ENCODE data around the gene TRIM41.

TRIM41 gene

DNA sequence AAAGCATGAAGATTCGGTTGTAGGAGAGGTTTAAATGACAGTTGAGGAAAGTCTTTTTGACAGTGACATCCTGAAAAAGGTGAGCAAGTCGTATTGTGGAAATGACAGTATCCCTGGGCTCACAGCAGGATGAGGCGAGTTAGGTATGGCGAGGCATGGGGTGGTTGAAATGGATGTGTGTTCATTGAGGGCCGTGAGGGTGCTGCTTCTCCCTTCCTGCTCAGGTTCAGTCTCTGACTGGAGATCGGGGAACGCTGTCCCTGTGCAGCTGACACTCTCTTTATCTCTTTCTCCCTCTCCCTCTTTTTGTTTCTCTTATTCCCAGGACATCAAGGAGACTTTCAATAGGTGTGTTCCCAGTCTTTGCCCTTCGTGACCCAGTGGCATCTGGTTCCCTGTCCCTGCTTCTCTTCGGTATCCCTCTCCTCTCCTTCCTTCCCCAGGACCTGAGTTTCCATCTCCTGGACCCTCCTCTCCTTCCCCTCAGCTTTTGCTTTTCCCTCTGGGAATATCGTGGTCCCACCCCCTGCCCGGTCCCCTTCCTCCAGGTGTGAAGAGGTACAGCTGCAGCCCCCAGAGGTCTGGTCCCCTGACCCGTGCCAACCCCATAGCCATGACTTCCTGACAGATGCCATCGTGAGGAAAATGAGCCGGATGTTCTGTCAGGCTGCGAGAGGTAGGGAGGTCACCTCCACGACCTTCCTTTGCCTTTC lies 10.2 kb downstream of the TRIM41 start:
- no peak for DNase-seq (ENCODE audit: low spot score)

DNA sequence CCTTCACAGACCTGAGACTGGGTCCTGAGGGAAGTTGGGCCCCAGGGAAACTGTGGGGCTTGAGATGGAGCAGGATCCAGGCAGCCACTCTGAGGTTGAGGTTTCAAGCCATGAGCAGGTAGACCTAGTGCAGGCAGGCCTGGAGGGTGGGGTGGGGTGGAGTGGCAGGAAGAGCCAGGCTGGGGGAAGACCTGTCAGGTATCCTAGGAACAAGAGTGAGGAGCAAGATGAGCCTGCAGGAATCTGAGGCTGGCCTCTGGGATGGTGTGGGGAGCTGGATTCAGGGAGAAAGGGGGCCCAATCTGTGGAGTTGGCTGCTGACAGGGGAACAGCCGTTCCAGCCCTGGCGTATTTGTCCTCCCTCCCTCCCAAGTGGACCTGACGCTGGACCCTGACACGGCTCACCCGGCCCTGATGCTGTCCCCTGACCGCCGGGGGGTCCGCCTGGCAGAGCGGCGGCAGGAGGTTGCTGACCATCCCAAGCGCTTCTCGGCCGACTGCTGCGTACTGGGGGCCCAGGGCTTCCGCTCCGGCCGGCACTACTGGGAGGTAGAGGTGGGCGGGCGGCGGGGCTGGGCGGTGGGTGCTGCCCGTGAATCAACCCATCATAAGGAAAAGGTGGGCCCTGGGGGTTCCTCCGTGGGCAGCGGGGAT lies 10.8 kb downstream of the TRIM41 start:
- DNase-seq (ENCODE audit: low spot score) = no peak

DNA sequence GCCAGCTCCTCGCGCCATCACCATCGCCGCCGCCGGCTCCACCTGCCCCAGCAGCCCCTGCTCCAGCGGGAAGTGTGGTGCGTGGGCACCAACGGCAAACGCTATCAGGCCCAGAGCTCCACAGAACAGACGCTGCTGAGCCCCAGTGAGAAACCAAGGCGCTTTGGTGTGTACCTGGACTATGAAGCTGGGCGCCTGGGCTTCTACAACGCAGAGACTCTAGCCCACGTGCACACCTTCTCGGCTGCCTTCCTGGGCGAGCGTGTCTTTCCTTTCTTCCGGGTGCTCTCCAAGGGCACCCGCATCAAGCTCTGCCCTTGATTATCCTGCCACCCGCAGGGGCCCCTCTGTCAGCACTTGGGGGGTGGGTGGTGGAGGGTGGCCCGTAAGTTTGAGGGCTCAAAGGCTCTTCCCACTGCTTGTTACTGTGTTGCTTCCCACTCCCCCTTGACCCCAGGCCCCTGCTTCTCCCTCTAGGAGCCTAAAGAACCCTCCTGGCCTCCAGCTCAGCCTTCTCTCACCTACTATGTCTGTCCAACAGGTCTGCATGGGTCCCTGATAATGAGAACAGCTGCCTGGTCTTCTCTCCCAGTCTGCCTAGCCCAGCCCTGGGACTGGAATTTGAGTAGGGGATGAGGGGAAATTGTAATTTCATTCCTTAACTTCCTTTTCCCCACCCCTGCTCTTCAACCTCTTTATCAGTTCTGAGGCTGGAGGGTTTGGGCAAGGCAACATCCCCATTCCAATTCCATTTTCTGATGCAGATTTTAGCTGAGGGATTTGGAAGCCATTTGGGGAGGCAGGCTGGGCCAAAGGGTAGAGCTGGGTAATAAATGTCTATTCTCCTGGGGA lies 11.6 kb downstream of the TRIM41 start:
- no peak for DNase-seq (ENCODE audit: low spot score)

DNA sequence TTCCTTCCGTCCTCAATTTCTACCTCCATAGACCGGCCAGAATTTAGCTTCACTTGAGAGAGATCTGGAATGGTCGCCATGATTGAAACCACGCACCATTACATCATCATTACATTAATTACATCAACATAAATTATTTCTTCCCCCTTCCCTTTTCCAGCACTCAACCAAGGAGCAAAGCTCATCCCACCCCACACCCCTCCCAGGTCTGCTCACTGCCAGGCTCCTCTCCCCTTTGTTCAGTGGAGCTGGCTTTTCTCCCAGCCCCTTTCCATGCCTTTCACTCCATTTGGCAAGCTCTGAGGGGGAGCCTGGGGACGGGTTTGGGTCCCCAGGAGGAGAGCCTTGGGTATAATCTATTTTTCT lies 12.2 kb downstream of the TRIM41 start:
- no peak for DNase-seq (ENCODE audit: low spot score)

DNA sequence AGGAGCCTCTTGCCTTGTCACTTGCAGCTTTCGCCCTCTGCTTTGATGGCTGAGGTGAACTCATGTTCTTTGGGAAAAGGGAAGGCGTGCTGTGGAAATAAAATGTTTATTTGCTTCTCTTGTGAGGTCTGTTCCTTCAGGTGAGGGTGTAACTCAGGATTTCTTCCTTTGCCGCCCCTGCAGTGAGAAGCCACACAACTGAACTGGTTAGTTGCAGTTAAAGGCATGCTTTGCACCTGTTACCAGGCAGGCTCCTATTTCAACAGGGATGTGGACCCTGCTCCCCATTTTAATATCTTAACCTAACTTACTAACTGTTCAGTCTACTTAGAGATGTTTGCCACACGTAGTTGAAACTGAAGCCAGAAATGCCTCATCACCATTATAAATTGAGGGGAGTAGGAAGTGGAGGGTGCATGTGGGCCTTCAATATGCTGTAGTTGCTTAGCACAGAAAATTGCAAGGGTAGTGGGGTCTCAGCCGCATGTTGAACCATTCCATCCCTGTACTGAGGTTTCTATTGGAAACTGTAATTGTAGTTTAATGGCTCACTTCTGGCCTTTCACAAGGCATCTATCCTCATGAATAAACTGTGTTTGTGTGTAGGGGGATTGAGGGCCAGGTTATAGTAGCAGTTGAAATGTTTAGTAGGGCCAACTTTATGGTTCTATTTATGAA lies 12.7 kb downstream of the TRIM41 start:
- DNase-seq (ENCODE audit: low spot score) = no peak

DNA sequence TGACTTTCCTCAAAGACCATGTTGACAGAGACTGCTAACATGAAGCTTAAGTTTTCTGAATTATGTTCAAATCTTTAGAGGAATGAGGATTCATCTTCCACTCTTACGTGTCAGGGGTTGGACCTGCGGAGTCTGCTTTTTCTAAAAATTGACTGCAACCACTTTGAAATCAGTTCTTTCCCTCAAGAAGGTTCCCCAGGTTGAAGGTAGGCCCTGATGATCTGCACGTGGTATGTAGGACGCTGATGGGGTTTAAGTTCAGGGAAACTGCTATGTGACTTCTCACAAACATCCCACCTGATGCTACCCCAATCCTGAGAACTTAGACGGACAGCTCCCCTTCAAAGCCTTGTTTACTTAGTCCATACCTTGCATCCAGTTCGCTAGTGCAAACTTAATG lies 13.4 kb downstream of the TRIM41 start:
- DNase-seq (ENCODE audit: low spot score) = no peak

DNA sequence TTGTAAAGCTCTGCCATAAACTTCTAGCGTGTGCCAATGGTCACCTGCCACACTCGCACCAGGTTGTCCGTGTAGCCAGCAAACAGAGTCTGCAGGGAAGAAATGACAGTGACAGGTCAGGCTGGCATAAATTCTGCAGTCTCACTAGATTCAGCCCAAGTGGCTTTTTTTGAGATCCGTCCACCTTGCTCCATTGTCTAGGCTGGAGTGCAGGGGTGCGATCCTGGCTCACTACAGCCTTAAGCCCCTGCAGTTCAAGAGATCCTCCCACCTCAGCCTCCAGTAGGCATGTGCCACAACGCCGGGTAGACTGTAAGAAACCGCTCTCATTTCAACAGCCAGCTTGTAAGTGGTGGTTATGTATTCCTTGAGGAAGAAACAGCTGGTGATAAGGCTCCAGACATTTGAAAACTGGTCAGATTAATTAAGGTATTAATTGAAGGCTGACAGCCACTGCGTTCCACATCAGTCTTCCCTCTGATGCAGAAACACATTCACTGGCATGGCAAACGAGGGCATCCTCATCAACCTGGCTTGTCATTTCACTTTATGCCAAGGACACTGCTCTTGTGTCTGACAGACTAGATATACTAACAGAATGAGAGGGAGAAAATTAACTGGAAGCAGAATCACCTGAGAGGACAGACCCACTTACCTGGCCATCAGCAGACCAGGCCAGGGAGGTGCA lies 14.0 kb downstream of the TRIM41 start:
- DNase-seq (ENCODE audit: low spot score) = no peak

DNA sequence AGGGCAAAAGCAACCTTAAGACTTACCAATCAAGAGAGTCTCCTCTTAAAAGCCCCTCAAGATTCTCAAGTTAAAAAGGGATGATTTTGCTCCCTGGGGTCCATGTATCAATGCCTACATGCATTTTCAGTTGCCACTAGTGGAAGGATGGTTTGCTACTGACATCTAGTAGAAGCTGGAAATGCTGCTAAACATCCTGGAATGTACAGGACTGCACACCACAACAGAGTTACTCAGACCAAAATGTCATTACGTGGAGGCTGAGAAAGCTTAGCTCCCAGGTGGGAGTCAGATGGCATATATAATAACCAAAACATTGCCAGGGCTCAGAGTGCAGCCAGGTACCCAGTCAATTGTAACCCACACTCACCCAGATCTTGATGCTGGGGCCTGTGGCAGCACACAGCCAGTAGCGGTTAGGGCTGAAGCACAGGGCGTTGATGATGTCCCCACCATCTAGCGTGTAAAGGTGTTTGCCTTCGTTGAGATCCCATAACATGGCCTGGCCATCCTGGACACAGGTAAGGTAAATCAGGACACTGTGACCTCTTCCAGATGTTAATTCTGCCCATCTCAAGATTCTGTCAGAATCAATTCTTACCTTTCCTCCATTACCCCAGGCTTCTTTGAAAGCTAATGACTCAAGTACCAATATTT lies 14.8 kb downstream of the TRIM41 start:
- DNase-seq (ENCODE audit: low spot score) = no peak

DNA sequence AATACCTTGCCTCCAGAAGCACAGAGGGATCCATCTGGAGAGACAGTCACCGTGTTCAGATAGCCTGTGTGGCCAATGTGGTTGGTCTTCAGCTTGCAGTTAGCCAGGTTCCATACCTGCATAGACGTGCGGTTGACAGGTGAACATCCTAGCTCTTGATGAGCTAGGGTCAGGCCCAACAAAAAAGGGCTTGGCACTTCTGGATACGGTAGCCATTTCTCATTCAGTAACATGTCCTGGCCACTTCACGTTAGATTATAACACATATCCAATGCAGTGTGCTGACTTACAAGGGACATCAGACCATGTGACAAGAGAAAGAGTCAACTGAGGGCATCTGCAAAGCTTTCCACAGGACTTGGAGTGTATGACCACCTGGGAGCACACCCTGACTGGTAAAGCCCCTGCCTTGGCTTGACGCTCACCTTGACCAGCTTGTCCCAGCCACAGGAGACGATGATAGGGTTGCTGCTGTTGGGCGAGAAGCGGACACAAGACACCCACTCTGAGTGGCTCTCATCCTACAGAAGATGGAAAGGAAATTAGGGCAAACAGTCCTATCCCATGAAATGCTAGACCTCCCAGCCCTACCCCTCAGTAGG lies 16.1 kb downstream of the TRIM41 start:
- no peak for DNase-seq (ENCODE audit: low spot score)

DNA sequence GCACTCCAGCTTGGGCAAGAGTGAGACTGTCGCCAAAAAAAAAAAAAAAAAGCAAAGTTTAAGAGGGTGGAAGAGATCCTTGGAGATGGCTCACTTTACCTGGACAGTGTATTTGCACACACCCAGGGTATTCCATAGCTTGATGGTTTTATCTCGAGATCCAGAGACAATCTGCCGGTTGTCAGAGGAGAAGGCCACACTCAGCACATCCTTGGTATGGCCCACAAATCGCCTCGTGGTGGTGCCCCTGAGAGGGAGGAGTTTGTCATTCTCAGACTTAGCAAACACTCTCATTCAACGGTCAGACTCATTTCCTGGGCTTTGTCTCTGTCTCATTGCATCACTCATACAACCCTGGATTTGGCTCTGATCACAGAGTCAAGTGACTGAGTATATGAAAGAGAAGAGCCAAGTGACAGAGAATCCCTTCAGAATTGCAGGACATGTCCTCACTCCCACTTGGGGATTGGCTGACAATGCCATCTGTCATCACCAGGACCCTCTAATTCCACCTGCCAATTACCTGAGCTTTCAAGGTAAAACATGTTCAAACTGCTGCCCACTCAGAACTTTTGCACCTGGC lies 18.4 kb downstream of the TRIM41 start:
- DNase-seq (ENCODE audit: low spot score) = peak; percentile 39

DNA sequence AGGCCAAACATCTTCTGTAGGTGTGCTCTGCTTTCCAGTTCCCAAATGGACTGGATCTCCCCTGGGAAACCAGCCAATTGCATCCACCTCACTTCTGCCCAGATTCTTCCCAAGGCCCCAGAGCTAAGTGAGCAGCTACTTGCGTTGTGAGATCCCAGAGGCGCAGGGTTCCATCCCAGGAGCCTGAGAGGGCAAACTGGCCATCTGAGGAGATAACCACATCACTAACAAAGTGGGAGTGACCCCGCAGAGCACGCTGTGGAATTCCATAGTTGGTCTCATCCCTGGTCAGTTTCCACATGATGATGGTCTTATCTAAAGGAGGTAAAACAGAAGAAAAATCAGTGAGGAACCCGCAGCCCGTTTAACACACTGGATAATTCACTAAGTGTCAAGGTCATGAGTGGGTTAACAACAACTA lies 19.0 kb downstream of the TRIM41 start:
- no peak for DNase-seq (ENCODE audit: low spot score)

DNA sequence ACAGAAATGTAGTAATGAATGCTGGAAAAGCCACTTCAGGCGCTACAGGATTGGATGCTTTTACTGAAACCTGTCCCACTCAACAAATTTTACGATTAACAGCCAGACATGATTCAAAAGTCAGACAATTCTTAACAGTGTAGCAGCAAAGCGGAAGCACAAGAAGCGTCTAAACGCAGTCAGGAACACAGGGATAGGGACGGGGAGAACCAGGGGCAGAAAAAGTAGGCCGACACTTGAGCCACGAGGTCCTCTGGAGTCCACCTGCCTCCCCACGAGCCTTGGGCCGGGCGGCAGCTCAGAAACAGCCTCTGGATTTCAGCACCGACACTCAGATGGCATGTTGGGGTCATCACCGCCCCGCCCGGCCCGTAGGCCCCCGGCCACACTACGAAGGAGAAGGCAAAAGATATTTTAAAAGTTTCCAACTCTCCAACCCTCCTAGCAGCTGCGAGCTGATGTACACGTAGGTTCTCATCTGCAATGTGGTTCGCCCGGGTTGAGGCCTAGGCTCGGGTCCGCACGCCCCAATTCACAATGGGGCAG lies 20.0 kb downstream of the TRIM41 start:
- DNase-seq (ENCODE audit: low spot score) = peak; percentile 27

DNA sequence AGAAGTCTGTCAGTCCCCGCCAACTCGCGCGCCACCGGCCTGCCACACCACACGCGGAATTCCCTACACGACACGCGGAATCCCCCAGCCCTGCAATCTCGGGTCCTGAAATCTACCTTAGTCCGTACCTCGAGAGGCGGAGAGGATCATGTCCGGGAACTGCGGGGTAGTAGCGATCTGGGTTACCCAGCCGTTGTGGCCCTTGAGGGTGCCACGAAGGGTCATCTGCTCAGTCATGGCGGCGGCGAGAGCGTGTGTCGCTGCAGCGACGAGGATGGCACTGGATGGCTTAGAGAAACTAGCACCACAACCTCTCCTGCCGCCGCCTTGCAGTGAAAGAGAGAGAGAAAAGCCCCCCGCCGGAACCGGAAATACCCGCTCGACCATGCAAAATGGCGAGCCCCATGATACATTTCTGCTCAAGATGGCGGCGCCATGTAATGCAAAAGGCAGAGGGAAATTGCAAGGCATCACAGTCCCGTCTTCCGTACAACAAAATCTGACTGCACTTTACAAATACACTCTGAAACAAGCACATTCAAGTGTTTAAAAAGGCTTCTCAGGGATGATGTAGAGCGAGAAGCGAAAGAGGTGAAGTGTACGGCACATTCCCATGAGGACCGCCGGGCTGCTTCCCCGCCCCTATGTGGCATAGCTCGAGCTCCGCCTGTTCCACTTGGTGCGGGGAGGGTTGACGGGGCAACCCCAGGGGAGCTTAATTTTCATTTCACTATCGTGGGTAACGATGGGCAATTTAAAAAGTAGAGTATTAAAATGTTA lies 20.7 kb downstream of the TRIM41 start, which contains the start of gene RACK1:
RACK1 (minus strand) TSS at position 343 of the 780 bp plus-strand sequence; CDS start at position 237, 106 bp downstream.
- peak; percentile 85 for DNase-seq (ENCODE audit: low spot score)

DNA sequence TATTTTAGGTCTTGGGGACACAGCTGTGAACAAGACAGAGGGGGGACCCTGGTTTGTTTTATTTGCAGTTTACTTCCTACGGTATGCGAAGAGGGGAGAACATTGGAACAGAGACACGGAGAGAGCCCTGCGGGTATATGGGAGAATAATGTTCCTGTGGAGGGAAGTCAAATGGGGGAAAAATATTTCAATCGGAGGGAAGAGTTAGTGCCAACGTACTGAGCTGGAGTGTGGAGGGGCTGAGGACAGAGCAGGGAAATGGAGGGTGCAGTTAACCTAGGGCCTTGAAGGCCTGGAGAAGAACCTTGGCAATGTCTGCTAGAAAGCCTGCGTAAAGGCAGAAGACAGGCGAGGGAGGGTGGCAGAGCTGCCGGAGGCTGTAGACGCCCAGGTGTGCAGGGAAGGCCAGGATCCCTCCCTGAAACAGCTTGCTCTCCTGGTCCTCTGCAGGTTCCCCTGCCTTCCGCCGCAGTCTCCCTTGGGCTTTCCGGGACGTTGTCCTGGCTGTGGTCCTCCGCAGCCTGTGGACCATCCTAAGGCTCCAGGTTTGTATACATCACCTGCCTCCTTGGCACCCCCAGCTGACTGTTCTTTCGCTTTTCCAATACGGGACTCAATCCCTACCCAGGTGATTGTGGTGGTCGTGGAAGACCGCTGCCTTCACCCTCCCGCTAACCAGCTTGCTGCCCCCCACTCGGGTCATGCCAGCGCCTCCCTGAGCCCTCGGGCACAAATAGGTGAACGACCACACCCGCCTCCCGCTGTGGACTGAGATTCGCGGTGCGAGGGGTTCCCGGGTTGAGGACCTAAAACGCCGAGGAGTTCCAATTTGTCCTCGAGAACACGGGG lies 22.6 kb downstream of the TRIM41 start:
- DNase-seq (ENCODE audit: low spot score) = no peak

DNA sequence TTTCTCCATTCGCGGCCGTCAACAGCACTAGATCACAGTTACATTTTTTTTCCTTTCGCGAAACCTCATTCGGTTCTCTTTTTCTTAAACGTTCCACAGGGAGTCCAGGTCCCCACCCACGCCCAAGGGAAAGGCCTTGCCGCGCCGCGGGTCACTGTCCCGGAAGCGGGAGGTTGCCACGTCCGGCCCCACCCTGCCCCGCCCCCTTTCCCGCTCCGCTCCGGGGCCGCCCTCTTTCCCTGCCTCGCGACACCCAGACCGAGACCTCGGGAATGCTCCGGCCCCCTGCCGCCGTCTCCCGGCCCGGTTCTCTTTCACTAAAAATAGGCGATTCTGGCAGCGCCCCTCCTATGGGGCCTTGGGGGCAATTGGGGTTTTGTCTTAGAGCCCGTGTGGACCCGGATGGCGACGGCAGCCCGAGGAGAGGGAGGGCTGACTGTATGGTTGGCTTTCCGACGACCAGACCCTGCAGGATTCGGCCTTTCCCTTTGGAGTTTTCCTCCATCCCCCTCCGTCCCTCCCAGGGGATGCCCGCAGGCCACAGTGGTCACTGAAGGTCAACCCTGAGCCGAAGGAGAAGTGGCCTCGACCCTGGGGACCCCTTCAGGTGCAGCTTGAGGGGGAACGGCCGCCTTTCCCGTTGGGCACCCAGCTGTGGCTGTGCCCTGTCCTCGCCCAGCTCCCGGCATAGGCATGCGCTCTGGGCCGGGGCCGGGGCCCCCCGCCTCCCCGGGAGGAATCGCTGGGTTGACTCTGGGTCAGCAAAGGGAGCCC lies 23.4 kb downstream of the TRIM41 start:
- peak; percentile 76 for DNase-seq (ENCODE audit: low spot score)

DNA sequence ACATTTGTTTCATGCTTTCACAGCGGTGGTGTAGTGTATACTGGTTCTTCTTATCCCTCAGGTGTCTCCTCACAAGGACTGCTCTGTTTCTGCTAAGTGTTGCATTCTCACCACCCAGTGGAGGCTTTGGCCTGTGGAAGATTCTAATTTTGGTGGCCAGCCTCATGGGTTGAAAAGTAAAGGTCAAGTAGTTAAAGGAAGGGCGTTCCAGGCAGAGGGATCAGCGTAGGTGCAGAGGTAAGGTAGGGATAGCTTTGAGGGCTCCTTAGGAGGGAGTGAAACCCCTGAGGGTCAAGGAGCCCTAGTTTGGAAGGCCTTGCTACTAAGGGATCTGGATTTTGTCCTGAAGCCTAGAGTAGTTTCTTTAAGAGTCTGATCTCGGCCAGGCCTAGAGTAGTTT lies 25.2 kb downstream of the TRIM41 start:
- DNase-seq (ENCODE audit: low spot score) = no peak

DNA sequence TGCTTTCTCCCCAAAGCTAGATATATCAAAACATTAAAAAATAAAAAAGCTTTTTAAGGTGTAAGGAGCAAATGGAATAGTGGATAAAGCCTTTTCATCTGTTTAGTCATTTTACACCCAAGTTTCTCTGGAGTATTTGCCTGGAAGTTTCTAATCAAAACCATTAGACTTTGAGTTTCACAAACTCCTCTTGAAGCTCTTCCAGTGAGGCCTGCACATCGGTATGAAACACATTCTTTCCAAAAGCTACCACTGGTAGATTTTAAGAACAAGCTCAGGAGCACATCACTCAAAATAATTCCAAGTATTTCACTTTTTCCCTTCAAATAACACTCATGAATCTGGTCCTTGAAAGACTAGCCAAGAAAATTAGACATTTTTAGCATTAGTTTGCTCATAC lies 32.2 kb downstream of the TRIM41 start:
- DNase-seq (ENCODE audit: low spot score) = no peak
